ENCODE results near the gene TIMM17B. TPM values are rescaled to one million over a fixed set of nuclear protein-coding genes. Genes with fewer than 3 reads are reported as not detected.

Gene TIMM17B
- 52.1 and 53.1 TPM in 2 replicates for total RNA-seq

GRCh38 chrX:48897625-48898306 lies at the start of gene TIMM17B, which contains the start of gene PQBP1:
TSS of gene TIMM17B (minus strand) at chrX:48897768. CDS start at chrX:48897749, 19 bp downstream.
TSS of gene PQBP1 (plus strand) at chrX:48897930. CDS start at chrX:48898510, 580 bp downstream.

DNA sequence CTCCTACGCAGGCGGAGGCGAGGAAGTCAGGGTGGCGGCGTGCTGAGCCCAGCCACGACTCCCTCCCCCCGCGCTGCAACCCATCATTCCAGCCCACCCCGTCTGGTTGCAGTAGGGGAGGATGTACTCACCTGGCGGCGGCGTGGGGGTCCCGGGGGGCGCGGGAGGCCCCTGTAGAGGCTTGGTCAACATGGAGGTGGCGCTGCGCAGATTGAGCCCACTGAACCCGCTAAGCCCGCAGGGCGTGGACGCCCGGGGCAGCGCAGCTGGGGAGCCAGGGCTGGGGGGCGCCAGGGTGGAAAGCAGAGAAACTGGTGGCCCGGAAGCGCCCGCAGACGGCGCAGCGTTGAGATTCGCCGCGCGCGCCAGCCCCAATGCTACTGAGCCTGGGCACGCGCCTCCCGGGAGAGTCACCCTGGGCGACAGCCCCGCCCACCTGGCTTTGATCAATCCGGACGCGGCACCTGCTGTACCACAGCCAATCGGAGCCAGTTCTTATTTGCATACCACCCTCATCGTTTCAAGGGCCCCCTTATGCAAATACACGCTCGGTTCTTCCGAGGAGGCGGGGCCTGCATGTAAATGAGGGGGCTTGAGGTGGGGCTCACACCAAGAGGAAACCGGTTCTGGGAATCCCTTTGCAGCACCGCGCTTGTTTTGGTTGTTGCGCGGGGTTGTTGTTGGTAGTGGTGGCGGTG lies 21.2 kb upstream of the TIMM17B start, which contains the start of gene PIM2:
PIM2 (minus strand) TSS at position 382 of the 698 bp plus-strand sequence; CDS start at position 192, 190 bp downstream.

DNA sequence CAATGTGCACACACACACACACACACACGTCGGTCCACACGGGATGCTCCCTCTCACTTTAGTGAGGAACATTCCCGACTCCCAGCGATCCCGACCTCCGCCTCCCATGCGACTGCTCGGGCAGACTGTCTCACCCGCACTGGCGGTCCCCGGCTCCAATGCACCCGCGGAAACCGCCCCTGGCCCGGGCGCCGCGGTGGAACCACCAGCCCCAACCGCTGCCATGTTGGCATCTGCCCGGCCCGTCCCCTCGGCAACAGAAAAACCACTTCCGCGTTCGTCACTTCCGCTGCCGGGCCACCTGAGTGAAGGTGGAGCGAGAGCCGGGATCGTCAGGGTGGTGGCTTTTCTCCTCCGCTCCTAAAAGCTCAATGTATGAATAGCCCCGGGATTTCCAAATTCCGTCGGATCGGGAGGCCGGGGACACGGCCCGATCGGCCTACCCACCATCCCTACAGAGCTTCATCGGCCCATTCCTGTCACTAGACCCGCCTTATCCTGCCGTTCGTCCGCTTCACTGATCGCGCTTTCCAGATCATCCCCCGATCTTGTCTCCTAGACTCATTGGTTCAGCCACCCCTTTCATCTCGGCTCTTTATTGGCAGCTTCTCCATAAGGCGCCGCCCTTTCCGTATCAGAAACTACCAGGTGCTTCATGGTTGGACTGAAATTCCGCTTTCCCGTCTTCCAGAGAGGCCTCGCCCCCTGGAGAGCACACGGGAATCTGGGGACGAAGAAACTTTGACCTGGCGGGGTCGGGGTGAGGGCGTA lies 14.0 kb upstream of the TIMM17B start, which contains the start of gene SLC35A2:
SLC35A2 (minus strand) TSS at position 235 of the 771 bp plus-strand sequence; CDS start at position 225, 10 bp downstream.

Other genes starting within 250 kb of the TIMM17B start
- gene WAS, start 214.0 kb downstream of the TIMM17B start, total RNA-seq, result not detected in 2 replicates
- 0.64 and 1.9 TPM in 2 replicates for gene SUV39H1, start 201.0 kb downstream of the TIMM17B start, total RNA-seq
- gene GLOD5, start 136.0 kb downstream of the TIMM17B start, total RNA-seq, result not detected in 2 replicates
- gene GATA1, start 111.2 kb downstream of the TIMM17B start, total RNA-seq, result not detected in 2 replicates
- gene HDAC6, start 95.7 kb downstream of the TIMM17B start, total RNA-seq, result 31.3 and 36.9 TPM in 2 replicates
- not detected in 2 replicates for gene ERAS, start 71.3 kb downstream of the TIMM17B start, total RNA-seq
- gene PCSK1N, start 62.2 kb downstream of the TIMM17B start, total RNA-seq, result 0.21 and 2.9 TPM in 2 replicates
- gene PQBP1, start 162 bp upstream of the TIMM17B start, total RNA-seq, result 39.9 and 47.7 TPM in 2 replicates
- 16.8 and 28.0 TPM in 2 replicates for gene SLC35A2, start 13.9 kb upstream of the TIMM17B start, total RNA-seq
- gene PIM2, start 21.3 kb upstream of the TIMM17B start, total RNA-seq, result 11.3 and 12.0 TPM in 2 replicates
- 21.9 and 22.6 TPM in 2 replicates for gene OTUD5, start 59.8 kb upstream of the TIMM17B start, total RNA-seq
- 0.43 and 0.48 TPM in 2 replicates for gene KCND1, start 74.1 kb upstream of the TIMM17B start, total RNA-seq
- gene GRIPAP1, start 104.5 kb upstream of the TIMM17B start, total RNA-seq, result 12.4 and 23.4 TPM in 2 replicates
- gene TFE3, start 145.6 kb upstream of the TIMM17B start, total RNA-seq, result 11.1 and 28.4 TPM in 2 replicates
- 1.2 and 1.3 TPM in 2 replicates for gene CCDC120, start 161.2 kb upstream of the TIMM17B start, total RNA-seq
- gene PRAF2, start 176.2 kb upstream of the TIMM17B start, total RNA-seq, result 4.6 and 4.9 TPM in 2 replicates
- 33.0 and 37.4 TPM in 2 replicates for gene WDR45, start 182.1 kb upstream of the TIMM17B start, total RNA-seq
- gene GPKOW, start 226.0 kb upstream of the TIMM17B start, total RNA-seq, result 17.1 and 22.2 TPM in 2 replicates

All from tracheal epithelial cell (primary cell).